ENCODE measurements around the gene PLD5. TPM values are rescaled to one million over a fixed set of nuclear protein-coding genes. Genes with fewer than 3 reads are reported as not detected.

The PLD5 gene
- polyA plus RNA-seq, 1 of the 3 experiments (the other 2 are of a cell fraction), result 0.08 TPM

- Histone ChIP-seq H3K4me1 (ENCODE audit: control insufficient read depth in 1 of 2, insufficient read depth in 2 of 2, low read depth in 1 of 2, low read length in 1 of 2) (peaks cover 0 to 18% of the 10 kb centered on the region in 2 experiments; a peak in 2 of 4 replicates), H2AFZ (ENCODE audit: low read depth) (no peak overlapping the region), H3K27me3 (ENCODE audit: insufficient read depth) (no peaks in the 10 kb centered on the region), H3K9me3 (no peaks in the 10 kb centered on the region), H3K4me3 (ENCODE audit: low read depth in 2 of 2, low read length in 1 of 2) (no peak overlapping the region), H3K27ac (ENCODE audit: low read depth in 2 of 2, low read length in 1 of 2) (no peak overlapping the region), H3F3A (replicated peaks; ENCODE audit: insufficient read depth) (no peaks in the 10 kb centered on the region), H3K79me2 (ENCODE audit: insufficient read depth) (no peaks in the 10 kb centered on the region), H3K9ac (no peak overlapping the region), H3K36me3 (replicated peaks in 1 of 2; ENCODE audit: control insufficient read depth in 1 of 2, insufficient read depth in 2 of 2, low read length in 1 of 2) (no peaks in the 10 kb centered on the region), H4K20me1 (ENCODE audit: insufficient read depth) (no peaks in the 10 kb centered on the region), H3K4me2 (no peak overlapping the region), H3K9me2 (no peaks in the 10 kb centered on the region)
- no peak for TF ChIP-seq CTCF (IDR thresholded peaks at IDR 0.05)
- no peak for TF ChIP-seq CHD2 (IDR thresholded peaks at IDR 0.05; ENCODE audit: low read length, partially characterized antibody)
- no peak for TF ChIP-seq JUND (IDR thresholded peaks at IDR 0.05)
- no peak for TF ChIP-seq ELF1 (IDR thresholded peaks at IDR 0.05)
- no peak for TF ChIP-seq MEF2A (IDR thresholded peaks at IDR 0.05; ENCODE audit: borderline replicate concordance, low read depth)
- TF ChIP-seq PBX3 (IDR thresholded peaks at IDR 0.05), result no peak
- no peak for TF ChIP-seq RFX5 (IDR thresholded peaks at IDR 0.05; ENCODE audit: low read length)
- no peak for TF ChIP-seq MAX (IDR thresholded peaks at IDR 0.05; ENCODE audit: low read depth)
- TF ChIP-seq TAF1 (IDR thresholded peaks at IDR 0.05; ENCODE audit: borderline replicate concordance, low read depth, low read length), result no peak
- no peak for TF ChIP-seq RXRA (IDR thresholded peaks at IDR 0.05; ENCODE audit: borderline replicate concordance, low read depth)
- TF ChIP-seq YY1 (IDR thresholded peaks at IDR 0.05; ENCODE audit: low read depth), result no peak
- TF ChIP-seq NFIC (IDR thresholded peaks at IDR 0.05; ENCODE audit: borderline replicate concordance), result no peak
- TF ChIP-seq TCF12 (IDR thresholded peaks at IDR 0.05), result no peak
- TF ChIP-seq SMC3 (IDR thresholded peaks at IDR 0.05; ENCODE audit: low read depth, low read length), result no peak
- TF ChIP-seq IRF3 (IDR thresholded peaks at IDR 0.05; ENCODE audit: low read depth, low read length), result no peak
- no peak for TF ChIP-seq EZH2phosphoT487 (IDR thresholded peaks at IDR 0.05; ENCODE audit: borderline replicate concordance, low read depth)
- TF ChIP-seq FOXJ3 (CRISPR knock-in tag; IDR thresholded peaks at IDR 0.05), result no peak
- no peak for DNase-seq
- ChIA-PET CTCF (interaction anchor here (0.6 to 3.9 kb wide), 5 partner anchors 11 to 841 kb away, joined by 3 to 30 read pairs (median 3); no protein-coding TSS in a partner anchor), POLR2A (no interaction called here)
- WGBS (ENCODE audit: low lambda C conversion rate), result 63% methylated on average over 8 of the region's 8 CpGs
Observed at GRCh38 chr1:242452573-242452972, 71.9 kb downstream of the PLD5 start.
